Smooth muscle cell of the pulmonary artery (primary cell): ENCODE measurements around the gene PLCXD3. TPM values are rescaled to one million over a fixed set of nuclear protein-coding genes. Genes with fewer than 3 reads are reported as not detected.

Source experiments
- total RNA-seq: library from RNA; depleted of rRNA; stranded (reverse); fragments of >200 nt; gene quantifications from 2 replicates; pipeline ENCODE4 v1.2.3, GENCODE V29; 2014

The PLCXD3 gene, protein sequence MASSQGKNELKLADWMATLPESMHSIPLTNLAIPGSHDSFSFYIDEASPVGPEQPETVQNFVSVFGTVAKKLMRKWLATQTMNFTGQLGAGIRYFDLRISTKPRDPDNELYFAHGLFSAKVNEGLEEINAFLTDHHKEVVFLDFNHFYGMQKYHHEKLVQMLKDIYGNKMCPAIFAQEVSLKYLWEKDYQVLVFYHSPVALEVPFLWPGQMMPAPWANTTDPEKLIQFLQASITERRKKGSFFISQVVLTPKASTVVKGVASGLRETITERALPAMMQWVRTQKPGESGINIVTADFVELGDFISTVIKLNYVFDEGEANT
- total RNA-seq = 1.7 and 4.0 TPM in 2 replicates

GRCh38 chr5:41510176-41510831 is at the start of gene PLCXD3:
PLCXD3 (minus strand) TSS chr5:41510601; CDS start chr5:41510526, 75 bp downstream.

